Hepatocyte (in vitro differentiated cells): ENCODE results near the gene CCRL2. TPM values are rescaled to one million over a fixed set of nuclear protein-coding genes. Genes with fewer than 3 reads are reported as not detected.

Experiments used
- DNase-seq: peaks from one replicate; pipeline ENCODE4 v3.0.0-alpha.2; 2016; ENCODE audit warnings: low spot score
- H2AFZ ChIP-seq: fragments of 200-600 bp; sonication (generic); 2 replicates; pipeline ENCODE4 v1.6.0; 2016; ENCODE audit warnings: antibody characterized with exemption, mild to moderate bottlenecking
- H3K27ac ChIP-seq: fragments of 200-600 bp; sonication (generic); 2 replicates; pipeline ENCODE4 v1.5.1; 2016; ENCODE audit warnings: mild to moderate bottlenecking
- H3K27me3 ChIP-seq: fragments of 200-600 bp; sonication (generic); 2 replicates; pipeline ENCODE4 v1.6.1; 2016
- H3K36me3 ChIP-seq: fragments of 200-600 bp; sonication (generic); replicated peaks from 2 replicates; pipeline ENCODE4 v1.5.1; 2016; ENCODE audit warnings: low read depth; ENCODE audit not compliant: insufficient read depth
- H3K4me1 ChIP-seq: fragments of 200-600 bp; sonication (generic); 2 replicates; pipeline ENCODE4 v1.5.1; 2016; ENCODE audit warnings: mild to moderate bottlenecking, moderate library complexity; ENCODE audit not compliant: insufficient read depth
- H3K4me2 ChIP-seq: fragments of 200-600 bp; sonication (generic); 2 replicates; pipeline ENCODE4 v1.6.0; 2016
- H3K4me3 ChIP-seq: fragments of 200-600 bp; sonication (generic); 2 replicates; pipeline ENCODE4 v1.5.1; 2016; ENCODE audit warnings: mild to moderate bottlenecking
- H3K79me2 ChIP-seq: fragments of 200-600 bp; sonication (generic); 2 replicates; pipeline ENCODE4 v1.6.0; 2017; ENCODE audit warnings: mild to moderate bottlenecking
- H3K9me2 ChIP-seq: fragments of 200-600 bp; sonication (generic); replicated peaks from 2 replicates; pipeline ENCODE4 v1.6.0; 2017; ENCODE audit warnings: mild to moderate bottlenecking; ENCODE audit not compliant: insufficient read depth
- H3K9me3 ChIP-seq: fragments of 200-600 bp; sonication (generic); 2 replicates; pipeline ENCODE4 v1.5.1; 2016; ENCODE audit warnings: low read depth, mild to moderate bottlenecking
- H4K20me1 ChIP-seq: fragments of 200-600 bp; sonication (generic); 2 replicates; pipeline ENCODE4 v1.6.0; 2016; ENCODE audit warnings: mild to moderate bottlenecking; ENCODE audit not compliant: insufficient read depth, poor library complexity, severe bottlenecking
- EZH2 ChIP-seq: fragments of 200-600 bp; sonication (generic); IDR thresholded peaks from 2 replicates; pipeline ENCODE4 v1.6.1; 2016; ENCODE audit warnings: antibody characterized with exemption, mild to moderate bottlenecking, borderline replicate concordance
- EZH2phosphoT487 ChIP-seq: fragments of 200-600 bp; sonication (generic); IDR thresholded peaks from one replicate; pipeline ENCODE4 v1.6.1; 2018; ENCODE audit warnings: antibody characterized with exemption, mild to moderate bottlenecking, low read depth, moderate library complexity; ENCODE audit not compliant: unreplicated experiment, severe bottlenecking
- WGBS: methylation state at CpG from one replicate; pipeline ENCODE4 v1.1.6; 2016; ENCODE audit warnings: low lambda C conversion rate; ENCODE audit errors: missing lambda C conversion rate; 5-methylcytosine and 5-hydroxymethylcytosine counted together
- polyA plus RNA-seq: library from polyadenylated mRNA; unstranded; fragments of >200 nt; fragmentation: Nextera tagmentation; extraction: Ambion mirVana; gene quantifications from 2 replicates; pipeline ENCODE4 v1.2.1, GENCODE V29; 2016
- total RNA-seq: library from RNA; depleted of rRNA; stranded (reverse); fragments of >200 nt; gene quantifications from 2 replicates; pipeline ENCODE4 v1.2.3, GENCODE V29; 2014
- TF ChIP-seq, protein P1 (sequence below): fragments of 200-600 bp; sonication (generic); IDR thresholded peaks from 2 replicates; pipeline ENCODE4 v1.5.1; 2016; ENCODE audit warnings: antibody characterized with exemption, mild to moderate bottlenecking; ENCODE audit not compliant: poor library complexity

CCRL2 gene
- total and polyA plus RNA-seq, 2 experiments from 2014 or later, result 1.5 to 4.0 TPM

GRCh38 chr3:46442576-46443530, 35.8 kb downstream of the CCRL2 start:
- no peak for TF ChIP-seq EZH2phosphoT487
- TF ChIP-seq, protein P1, sequence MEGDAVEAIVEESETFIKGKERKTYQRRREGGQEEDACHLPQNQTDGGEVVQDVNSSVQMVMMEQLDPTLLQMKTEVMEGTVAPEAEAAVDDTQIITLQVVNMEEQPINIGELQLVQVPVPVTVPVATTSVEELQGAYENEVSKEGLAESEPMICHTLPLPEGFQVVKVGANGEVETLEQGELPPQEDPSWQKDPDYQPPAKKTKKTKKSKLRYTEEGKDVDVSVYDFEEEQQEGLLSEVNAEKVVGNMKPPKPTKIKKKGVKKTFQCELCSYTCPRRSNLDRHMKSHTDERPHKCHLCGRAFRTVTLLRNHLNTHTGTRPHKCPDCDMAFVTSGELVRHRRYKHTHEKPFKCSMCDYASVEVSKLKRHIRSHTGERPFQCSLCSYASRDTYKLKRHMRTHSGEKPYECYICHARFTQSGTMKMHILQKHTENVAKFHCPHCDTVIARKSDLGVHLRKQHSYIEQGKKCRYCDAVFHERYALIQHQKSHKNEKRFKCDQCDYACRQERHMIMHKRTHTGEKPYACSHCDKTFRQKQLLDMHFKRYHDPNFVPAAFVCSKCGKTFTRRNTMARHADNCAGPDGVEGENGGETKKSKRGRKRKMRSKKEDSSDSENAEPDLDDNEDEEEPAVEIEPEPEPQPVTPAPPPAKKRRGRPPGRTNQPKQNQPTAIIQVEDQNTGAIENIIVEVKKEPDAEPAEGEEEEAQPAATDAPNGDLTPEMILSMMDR, result peak; percentile 54
- TF ChIP-seq EZH2, result no peak
- Histone ChIP-seq H2AFZ (no peak overlapping the region), H3K27me3 (no peaks in the 10 kb centered on the region), H3K27ac (no peak overlapping the region), H3K4me3 (no peak overlapping the region), H3K9me2 (no peaks in the 10 kb centered on the region), H3K4me2 (no peak overlapping the region), H4K20me1 (no peaks in the 10 kb centered on the region), H3K79me2 (no peaks in the 10 kb centered on the region), H3K36me3 (no peaks in the 10 kb centered on the region), H3K4me1 (peaks cover 7% of the 10 kb centered on the region), H3K9me3 (no peaks in the 10 kb centered on the region)
- peak; percentile 66 for DNase-seq
- 70% methylated on average over 16 of the region's 16 CpGs for WGBS

DNA sequence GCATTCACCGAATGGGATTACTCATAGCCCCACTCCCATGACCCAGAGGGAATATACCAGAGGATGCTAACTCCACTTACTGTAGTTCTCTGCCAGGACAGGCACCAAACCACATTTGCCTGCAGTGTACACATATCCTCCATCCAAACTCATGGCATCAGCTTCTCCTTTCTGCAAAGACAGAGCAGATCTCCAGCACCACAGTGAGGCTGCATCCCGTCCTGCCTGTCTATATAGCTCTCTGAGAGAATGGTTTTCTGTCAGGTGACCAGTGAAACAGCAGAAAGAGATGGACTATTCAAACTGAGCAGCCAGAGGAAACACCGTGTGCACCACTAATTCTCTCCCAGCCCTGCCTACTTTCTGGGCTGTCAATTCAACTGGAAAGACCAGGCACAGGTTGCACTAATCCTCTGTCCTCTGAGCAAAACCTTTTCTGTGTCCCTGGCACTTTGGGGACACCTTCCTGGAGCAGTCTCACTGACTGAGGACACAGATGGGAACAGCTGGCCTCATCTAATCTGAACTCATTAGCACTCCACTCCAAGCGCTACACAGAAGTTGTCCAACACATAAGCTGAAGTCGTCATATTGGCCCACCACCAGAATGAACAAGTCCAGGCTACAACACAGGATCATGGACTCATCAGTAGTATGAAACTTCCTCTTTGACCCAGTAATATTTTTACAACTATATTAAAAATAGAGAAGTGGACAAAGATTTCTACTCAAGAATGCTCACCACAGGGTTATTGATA, 40.3 kb downstream of the CCRL2 start:
- Histone ChIP-seq H3K27me3 (no peaks in the 10 kb centered on the region), H3K4me1 (no peaks in the 10 kb centered on the region), H3K79me2 (no peaks in the 10 kb centered on the region), H4K20me1 (no peaks in the 10 kb centered on the region), H3K9me3 (no peaks in the 10 kb centered on the region), H2AFZ (no peak overlapping the region), H3K9me2 (no peaks in the 10 kb centered on the region), H3K36me3 (no peaks in the 10 kb centered on the region), H3K27ac (no peak overlapping the region), H3K4me3 (no peak overlapping the region), H3K4me2 (no peak overlapping the region)
- DNase-seq, result no peak
- TF ChIP-seq EZH2phosphoT487 (no peak), EZH2 (no peak)
- TF ChIP-seq, protein P1, result no peak
- WGBS, result 84% methylated on average over 5 of the region's 5 CpGs

DNA sequence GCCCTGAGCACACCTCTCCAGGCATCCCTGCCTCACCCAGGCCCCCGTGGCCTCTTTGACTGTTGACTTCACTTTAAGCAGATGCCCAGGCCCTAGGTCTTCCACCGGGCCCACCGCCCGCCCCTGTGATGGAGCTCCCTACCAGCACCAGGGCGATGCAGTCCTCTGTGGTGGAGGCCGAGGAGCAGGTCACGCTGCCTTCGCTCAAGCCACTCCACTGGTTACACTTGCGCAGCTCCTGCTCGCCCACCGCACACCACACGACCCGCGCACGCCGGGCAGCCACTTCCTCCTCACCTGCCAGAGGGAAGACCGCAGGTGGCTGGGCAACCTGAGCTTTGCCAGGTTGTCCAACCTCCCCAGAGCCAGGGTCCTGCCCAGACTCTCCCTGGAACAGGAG, 41.7 kb downstream of the CCRL2 start:
- no peaks in the 10 kb centered on the region for H3K4me1 ChIP-seq
- no peaks in the 10 kb centered on the region for H4K20me1 ChIP-seq
- no peak for DNase-seq
- no peak overlapping the region for H3K4me2 ChIP-seq
- H3K36me3 ChIP-seq, result no peaks in the 10 kb centered on the region
- WGBS, result 96% methylated on average over 17 of the region's 17 CpGs
- no peaks in the 10 kb centered on the region for H3K9me3 ChIP-seq
- H3K27me3 ChIP-seq, result no peaks in the 10 kb centered on the region
- H3K9me2 ChIP-seq, result no peaks in the 10 kb centered on the region
- no peak overlapping the region for H3K4me3 ChIP-seq
- no peak overlapping the region for H2AFZ ChIP-seq
- H3K79me2 ChIP-seq, result no peaks in the 10 kb centered on the region
- TF ChIP-seq EZH2phosphoT487 (no peak), EZH2 (no peak)
- TF ChIP-seq, protein P1, result no peak
- H3K27ac ChIP-seq, result no peak overlapping the region
